ENCODE results near the gene ALDH1A1. TPM values are rescaled to one million over a fixed set of nuclear protein-coding genes. Genes with fewer than 3 reads are reported as not detected.

Gene ALDH1A1
- total RNA-seq, 1 donor from 2014 or later = 19.2 TPM

DNA sequence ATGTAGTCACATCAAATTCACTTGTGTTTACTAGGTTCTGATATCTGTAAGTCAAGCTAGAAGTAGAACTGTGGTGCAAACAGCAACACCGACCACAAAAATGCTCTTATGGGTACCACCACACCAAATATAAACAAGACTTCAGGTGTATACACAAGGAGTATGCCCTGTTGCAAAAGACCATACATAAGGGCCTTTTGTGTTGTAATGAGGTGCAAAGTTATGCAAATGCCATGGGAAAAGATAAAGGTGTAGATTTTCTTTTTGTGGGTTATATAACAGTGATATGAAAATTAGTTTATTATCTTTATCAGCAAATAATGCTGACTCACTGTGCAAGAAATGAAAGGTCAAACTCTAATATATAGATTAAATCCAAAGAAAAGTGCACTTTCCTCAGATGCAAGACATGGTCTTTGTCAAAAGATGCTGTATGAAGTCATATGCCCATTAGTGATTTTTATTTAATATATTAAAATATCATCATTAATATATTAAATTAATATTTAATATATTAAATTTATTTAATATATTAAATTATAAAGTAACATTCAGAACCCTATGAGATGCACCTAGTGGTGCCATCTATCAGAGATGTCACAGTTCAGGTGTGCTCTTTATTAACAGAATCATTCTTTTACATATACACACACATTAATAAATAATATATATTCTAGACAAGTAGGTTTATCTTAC, 26.7 kb upstream of the ALDH1A1 start:
- no peak for DNase-seq

DNA sequence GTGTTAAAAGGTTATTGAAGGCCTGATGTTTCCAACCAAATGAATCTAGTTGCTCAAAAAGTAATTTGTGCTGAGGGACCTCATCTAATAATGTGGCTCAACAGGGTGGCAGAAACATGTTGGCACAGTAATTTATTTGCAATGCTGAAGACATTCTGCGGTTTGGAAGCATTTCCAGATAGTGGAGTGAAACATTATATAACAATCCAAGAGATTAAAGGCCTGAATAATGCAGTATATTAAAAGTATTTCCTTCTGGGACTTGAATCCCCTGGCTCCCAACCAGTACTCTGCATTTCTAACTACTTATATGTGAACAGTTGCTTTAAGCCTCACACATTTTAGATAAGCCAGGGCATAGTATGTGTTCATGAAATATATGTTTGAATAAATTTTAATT, 25.9 kb upstream of the ALDH1A1 start:
- DNase-seq = no peak

DNA sequence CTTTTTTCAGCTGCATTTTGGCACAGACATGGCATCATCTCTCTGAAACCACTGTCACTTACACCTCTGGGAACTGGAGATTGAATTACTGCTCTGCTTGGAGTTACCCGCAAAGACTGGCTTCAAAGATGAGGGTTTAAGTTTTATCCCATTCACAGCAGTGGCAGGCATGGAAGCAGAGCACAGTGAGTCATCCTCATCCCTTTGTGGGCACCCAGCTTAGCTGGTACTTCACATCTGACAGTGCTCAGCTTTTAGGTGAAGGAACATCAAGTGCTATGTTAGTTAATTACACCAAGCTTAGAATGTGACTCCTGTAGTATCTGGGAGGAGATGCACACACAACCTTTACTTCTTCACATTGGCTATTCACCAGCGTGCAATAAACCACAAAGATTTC, 24.8 kb upstream of the ALDH1A1 start:
- DNase-seq = no peak

DNA sequence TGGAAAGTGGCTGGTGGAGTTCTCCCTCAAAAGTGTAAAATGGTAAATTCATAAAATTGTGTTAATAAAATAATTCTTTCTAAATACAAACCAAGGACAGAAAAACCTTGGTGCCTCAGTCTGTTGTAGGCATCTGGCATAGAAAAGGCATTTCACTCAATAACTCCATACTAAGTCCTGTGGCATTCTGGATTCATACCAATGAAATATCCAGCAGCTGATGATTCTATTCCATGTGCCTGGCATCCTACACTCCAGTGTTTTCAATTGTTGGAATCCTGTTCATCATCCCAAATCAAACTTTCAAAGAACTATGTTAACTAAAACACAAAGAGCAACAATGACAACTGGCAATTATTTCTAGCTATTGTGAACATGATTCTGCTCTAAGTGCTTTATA, 21.6 kb upstream of the ALDH1A1 start:
- no peak for DNase-seq

DNA sequence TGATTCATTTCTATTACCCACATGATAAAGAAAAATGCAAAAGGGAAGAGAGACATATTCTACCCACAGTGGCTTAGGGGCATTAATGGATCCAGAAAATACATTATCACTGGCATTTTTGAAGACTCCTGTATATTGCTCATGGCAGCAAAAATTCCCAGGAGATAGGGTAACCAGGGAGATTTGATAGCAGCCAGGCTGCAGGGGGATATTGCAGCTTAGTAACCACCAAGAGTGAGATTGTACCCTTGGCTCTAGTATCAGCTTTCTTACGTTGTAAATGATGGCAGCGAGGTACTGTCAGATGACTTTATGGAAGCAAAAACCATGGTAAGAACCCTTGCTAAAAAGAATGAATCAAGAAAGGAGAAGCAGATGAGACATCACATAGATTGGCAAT, 19.8 kb upstream of the ALDH1A1 start:
- no peak for DNase-seq

DNA sequence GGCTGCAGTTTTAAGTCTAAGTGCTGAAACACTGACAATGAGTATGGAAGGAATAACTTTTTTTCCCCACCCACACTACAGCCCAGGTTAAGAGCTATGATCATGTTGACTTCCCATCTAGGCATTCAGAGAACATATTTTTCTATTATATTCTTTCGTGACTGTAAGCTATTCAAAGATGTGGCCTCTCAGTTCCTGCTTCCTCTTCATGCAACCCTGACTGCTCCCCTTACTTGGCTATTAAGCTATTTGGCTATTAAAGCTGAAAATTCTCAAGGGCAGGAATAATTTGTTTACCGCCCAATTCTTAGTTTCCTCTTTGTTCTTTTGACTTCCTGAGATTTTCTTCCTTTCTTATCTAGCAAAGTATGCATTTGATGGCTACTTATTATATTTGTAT, 18.6 kb upstream of the ALDH1A1 start:
- no peak for DNase-seq

DNA sequence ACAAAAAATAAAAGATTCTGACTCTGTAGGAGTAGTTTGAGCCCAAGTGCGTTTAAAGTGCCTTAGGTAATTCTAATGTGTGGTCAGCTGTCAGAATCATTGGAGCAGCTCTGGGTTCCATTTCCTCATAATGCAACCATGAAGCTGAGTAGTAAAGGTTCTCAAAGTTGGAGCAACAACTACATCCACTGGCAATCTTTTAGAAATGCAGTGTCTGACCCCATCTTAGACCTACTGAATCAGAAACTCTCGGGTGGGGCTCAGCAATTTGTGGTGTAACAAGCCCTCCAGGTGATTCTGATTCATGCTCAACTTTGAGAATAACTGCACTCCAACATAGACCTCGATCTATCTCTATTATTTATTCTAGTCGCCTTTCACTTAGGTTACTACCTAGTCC, 7.6 kb upstream of the ALDH1A1 start:
- DNase-seq = no peak

DNA sequence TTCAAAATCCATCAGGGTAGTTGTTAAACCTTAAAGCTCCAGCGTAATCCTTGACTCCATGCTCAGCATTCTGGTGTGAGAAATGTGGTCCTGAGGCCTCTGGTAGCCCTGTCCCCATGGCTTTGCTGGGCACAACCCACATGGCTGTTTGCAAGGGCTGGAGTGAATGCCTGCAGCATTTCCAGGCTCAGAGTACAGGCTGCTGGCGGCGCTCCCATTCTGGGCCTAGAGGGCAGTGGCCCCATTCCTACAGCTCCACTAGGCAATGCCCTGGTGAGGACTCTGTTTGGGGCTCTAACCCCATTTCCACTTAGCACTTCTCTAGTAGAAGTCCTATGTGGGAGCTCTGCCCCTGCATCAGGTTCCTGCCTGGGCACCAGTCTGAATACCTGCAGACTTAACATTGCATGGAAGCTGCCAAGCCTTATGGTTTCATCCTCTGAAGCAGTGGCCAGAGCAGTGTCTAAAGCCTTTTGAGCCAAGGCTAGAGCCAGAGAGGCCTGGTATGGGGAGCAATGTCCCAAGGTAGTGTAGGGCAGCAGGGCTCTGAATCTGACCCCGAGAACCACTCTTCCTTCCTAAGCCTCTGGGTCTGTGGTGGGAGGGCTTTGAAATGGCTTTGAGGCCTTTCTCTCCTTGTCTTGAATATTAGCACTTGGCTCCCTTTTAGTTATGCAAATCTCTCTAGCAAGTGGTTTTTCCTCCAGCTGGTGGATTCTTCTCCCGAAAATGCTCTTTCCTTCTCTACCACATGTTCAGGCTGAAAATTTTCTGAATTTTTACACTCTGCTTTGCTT, 5.8 kb upstream of the ALDH1A1 start:
- no peak for DNase-seq

DNA sequence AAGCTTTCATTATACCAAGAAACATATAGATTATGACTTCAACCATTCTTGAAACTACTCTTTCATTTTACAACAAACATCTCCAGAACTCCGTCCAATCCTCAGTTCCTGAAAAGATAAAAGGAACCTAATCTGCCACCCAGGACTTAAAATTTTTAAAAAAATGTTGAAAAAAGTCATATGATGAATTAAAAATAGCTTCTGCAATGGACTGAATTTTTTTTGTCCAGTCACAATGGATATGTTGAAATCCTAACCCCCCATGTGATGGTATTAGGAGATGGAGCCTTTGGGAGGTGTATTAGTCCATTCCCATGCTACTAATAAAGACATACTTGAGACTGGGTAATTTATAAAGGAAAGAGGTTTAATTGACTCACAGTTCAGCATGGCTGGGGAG, 2.7 kb upstream of the ALDH1A1 start:
- no peak for DNase-seq

DNA sequence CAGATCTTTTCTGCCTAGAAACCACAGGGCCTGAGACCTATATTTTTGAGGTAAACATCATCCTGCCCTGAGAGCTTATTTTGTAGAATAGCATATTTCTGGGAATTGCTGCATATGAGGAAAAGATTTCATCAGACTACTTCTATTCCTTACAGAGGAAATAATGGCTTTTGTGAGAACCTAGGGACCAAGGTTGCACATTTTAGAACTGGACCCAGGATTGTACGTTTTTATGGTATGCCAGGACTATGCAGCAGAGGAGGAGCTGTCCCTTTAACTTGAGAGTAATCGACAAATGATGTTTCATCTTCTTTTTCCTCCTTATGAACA, 2.2 kb upstream of the ALDH1A1 start:
- DNase-seq = peak; percentile 56

DNA sequence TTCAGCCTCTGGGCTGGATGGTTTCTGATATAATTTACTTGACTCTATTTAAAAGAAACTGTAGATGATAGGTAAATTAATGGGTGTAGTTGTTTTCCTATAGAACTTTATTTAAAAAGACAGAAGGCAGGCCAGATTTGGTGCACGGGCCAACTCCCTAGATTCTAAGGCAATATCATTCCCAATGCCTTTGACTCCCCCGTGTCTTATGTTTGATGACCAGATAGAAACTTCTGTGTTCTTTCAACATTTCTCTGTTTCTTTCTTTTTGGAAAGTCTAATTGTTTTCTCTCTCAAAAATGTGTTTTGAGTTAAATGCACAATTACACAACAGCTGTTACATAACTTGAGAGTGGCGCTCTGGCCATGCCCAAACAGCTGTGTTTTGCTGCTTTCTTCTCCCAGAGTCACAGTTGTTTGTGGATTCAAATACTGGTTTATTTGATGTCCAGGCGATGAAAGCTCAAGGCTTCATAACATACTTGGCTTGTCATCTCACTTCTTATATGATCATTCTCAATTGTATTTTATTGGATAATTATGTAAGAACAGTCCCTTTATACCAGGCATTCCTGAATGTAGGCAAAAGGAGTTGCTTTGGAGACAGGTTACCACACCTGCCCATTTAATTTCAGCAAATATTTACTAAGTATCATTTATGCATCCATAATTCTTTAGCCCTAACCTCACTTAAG, 1.7 kb upstream of the ALDH1A1 start:
- peak; percentile 73 for DNase-seq

DNA sequence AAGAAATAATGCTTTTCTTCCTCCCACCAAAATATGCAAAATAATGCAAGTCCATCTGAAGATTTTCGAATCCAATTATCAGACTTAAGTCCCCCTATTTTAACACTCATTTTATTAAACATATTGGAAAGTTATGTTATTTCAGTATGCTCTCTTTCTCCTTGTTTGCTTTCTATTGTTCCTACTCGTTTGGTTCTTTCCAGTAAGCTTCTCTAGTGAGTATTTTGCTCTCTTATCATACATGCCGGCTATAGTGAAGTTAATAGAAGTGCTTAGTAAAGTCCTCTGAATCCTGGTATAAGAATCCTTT, 517 bp downstream of the ALDH1A1 start:
- DNase-seq = no peak

DNA sequence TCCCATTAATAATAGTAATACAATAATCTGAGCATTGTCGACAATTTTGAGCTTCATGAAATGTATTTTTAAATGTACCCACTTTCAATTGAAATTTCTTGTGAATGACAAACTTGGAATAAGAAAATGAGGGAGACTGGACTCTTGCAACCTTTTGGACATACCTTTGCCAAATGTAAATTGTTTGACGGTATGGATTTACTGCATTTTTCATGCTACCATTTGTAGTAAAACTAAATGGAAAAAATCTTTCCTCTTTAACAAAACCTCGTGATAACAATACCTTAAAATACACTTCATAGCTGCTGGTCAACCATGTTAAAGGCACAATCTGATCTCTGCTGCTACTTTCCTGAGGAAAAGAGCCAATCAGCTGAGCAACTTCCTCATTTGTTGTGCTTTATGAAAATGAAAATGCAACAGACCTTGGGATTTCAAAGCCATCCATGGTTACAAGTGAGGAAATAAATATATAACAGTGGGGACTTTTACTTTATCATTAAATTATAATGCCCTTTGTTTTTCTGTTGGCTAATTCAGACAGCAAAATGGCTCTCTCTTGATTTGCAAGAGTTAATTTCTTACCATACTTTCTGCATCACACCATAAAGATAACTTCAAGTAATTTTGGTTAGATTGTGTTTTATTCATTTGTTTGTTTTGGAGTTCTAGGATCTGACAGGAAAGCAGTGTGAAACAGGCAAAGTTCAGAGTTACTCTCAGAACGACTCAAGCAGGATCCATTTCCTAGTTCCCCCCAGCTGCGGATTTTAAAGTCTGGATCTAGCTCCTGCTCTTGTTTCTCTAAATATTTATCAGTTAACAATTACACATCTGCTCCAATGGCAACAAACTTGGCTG, 1.1 kb downstream of the ALDH1A1 start:
- peak; percentile 17 for DNase-seq

DNA sequence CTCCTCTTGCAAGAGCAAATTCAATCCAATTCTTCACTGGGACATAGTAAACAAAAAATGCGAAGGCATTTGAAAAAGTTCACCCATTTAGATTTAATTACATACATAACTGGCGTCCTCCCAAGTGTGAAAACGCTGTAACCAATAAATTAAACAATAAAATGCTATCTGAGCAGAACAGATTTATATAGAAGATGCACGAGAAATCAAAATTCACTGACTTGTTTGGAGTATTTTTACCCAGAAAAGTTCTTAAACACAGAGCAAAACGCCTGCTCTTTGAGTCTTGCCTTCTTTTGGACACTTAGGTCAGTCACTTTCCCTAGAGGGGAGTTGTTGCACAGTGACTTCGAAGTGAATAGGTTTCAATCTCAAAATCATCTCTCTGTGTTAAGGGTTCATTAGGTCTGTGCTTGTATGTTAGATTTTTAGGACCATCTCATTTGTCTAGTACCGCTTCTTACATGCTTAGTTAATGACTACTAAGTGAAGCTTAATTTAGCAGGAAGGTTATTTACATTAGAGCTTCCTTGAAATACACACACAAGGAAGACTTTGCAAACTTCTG, 1.9 kb downstream of the ALDH1A1 start:
- DNase-seq = no peak

DNA sequence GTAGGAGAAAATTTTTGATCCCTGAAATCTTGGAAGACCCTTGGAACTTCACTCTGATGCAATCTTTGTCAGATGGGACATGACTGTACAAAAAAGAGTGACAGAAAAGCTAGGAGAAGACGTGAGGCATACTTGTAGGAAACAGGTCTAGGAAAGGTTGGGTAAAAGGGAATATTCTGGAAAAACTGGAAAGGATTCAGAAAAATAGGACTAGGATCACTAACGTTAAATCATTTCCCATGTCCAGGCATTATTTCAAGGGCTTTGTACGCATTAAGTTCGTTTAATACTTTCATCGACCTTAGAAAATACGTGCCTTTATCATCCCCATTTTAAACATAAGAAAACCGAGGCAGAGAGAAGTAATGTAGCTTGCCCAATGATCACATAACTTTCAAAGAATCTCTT, 2.9 kb downstream of the ALDH1A1 start:
- DNase-seq = no peak

DNA sequence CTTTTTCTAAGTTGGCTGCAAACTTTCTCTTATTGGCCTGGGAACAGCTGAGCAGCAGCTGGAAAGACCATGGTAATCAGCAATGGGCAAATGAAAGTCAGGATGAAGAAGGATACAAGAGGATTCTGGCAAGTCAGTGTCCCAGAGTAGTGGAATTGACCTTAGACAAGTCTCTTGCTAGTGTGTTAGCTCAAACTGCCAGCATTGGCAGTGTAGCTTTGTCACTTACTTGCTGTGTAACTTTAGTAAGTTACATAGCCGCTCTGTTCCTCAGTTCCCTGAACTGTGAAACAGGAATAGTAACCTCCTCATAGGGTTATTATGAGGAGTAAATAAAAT, 3.6 kb downstream of the ALDH1A1 start:
- DNase-seq = no peak

DNA sequence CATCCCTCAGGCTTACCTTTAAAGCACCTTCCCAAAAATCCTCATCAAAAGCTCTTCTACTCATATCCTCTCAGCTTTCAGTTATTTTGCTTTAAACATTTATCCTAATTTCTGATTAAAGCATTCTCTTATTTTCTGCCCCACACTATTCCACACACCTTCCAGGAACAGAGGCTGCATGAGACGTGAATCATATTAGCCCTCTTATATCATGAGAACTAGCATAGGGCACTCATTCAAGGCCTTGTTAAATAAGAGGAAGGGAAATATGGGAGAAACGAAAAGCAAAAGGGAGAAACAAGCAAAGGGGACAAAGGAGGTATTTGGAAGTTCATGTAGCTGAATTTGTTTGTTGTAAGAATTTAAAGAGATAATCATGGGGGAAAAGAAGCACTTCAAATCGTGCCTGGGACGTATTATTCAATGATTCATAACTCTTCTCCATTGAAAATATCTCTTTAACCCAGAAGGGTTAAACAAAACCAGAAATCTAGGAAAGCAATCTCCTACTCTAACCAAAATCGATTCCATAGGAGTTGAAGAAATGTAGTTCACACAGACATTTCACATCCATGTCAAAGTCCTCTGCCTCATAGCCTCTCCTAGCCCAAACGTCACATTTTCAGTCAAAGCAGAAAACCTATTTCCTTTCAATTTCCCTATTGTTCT, 4.1 kb downstream of the ALDH1A1 start:
- DNase-seq = no peak

DNA sequence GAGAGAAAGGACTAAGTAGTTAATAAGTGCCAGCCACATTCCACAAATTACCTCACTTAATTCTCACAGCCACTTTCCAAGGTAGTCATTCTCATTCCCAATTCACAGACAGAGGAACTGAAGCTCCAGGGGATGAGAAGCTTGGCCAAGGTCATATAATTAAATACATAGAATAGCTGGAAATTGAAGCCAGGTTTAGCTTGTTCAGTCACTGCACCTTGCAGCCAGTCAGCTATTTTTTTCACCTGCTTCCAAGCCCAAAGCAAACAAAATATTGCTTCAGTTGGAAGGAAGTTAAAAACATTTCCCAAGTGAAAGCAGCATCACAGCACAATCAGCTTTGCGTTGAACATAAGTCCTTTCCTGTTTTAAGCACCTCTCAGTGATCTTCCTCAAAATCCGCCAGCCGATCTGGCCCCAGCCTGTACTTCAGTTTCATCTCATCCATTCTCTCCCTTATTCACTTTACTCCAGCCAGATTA, 4.8 kb downstream of the ALDH1A1 start:
- DNase-seq = no peak

DNA sequence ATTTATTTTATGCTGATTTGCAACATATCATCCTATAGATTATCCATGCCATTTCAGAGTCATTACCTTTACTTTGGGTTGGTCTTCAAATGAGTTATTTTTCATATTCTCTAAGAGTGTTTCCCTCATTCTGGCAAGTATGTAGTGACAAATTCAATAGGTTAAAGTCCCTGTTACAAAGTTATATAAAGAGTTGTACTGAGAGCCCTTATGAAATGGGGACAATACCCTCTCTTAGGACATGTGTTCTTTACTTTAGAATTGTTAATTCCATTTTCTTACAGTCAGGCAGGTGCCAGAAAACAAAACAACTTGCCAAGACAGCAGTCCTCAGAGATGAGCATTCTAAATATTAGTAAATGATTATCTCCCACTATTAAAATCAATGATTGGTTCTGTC, 6.0 kb downstream of the ALDH1A1 start:
- no peak for DNase-seq

DNA sequence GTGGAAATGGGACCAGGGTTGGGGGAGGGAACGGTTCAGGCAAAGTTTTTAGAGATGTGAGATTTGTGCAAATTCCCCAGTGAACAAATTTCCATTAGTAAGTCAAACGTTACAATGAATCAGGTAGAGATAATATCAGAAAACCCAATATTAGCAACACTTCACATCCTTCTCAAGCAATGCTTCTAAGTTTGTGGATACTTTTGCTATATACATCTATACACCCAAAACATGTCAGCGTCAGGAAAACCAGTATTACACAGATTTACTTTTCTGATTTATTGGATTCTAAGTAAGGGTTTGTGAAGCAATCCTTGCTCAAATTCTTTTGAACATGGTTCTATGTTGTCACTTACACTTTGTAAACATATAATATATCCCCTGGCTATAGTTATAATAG, 6.5 kb downstream of the ALDH1A1 start:
- DNase-seq = no peak

DNA sequence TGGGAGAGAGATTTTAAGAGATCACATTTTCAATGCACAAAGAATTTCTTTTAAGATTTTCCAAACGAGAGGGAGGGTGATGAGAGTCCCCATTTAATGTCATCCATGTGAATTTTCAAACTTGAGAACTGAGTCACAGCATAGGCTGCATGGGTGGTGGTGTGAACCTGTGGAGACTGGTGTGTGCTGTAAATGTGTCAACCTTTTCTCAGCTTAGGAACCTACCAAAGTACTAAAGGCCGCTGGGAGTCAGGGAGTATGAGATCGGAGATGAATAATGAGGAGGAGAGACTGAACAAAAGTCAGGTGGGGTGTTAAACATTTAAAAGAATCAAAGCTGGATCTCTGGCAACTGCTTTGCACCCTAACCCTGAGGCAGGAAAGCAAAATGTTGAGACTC, 7.5 kb downstream of the ALDH1A1 start:
- DNase-seq = no peak

All from skin of body (tissue), 2 donors.